Activated effector memory CD4-positive, alpha-beta T cell treated with Interleukin-2 at 50 U/mL for 16 hours (primary cell): ENCODE measurements around the gene RBM43.

Source experiments
- DNase-seq: peaks from one replicate; pipeline ENCODE4 v3.0.0-alpha.2; 2020

RBM43 gene

DNA sequence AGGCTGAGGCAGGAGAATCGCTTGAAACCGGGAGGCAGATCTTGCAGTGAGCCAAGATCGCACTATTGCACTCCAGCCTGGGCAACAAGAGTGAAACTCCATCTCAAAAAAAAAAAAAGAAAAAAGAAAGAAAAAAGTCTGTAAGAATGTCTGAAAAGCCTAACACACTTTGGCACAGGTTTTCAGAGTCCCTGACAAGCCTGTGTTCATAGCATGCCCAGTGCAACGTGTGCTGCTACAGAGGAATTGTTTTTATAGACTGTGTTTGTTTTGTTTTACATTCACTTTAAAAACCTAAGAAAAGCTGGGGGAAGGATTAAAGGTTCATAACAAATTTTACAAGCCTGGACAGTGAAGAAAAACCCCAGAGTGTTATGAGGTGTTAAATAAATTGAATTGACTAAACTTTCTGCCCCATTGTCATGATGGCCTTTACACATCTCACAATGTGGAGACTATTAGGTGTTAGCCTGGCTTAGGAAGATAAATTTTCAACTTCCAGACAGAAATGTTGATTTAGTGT, 55.2 kb downstream of the RBM43 start:
- DNase-seq = no peak

- no peak for DNase-seq
Observed at GRCh38 chr2:151205571-151205970, 56.1 kb downstream of the RBM43 start.

DNA sequence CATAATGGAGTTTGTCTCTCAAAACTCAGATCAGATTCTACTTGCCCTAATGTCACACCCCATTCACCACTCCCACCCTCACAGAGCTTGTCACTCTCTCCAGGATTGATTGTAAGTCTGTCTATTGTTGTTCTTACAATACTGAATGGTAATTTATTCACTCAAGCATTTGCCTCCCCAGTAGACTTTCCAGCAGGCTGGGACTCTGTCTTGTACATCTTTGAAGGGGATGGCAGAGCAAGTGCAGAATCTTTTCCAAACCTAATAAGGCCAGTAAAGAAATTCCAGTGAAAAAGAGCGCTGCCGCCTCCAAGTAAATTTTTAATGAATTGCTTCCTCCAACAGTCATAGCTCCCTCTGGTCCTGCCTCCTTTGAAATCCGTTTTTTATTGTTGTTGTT, 56.9 kb downstream of the RBM43 start:
- no peak for DNase-seq

- no peak for DNase-seq
Observed at GRCh38 chr2:151200844-151201243, 60.8 kb downstream of the RBM43 start.

DNA sequence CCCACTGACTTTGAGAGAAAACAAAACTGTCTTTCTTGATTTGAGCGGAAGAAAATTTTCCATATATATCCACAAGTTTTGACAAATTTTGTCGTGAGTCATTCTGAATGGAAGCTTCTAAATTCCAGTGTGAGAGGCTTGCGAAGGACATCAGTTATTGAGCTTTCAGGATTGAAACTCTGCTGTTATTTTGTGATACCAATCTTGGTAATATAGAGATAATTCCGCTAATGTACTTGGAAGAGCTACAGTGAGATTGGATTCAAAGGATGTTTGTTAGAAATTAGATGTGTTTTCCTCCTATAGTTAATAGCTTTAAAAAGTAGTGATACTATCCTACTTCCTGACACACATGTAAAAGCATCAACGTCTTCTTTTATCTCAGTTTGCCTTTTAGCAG, 61.4 kb downstream of the RBM43 start:
- DNase-seq = no peak

GRCh38 chr2:151198645-151199044, 63.0 kb downstream of the RBM43 start:
- no peak for DNase-seq
